Retina (tissue), 1 donor: ENCODE results near the gene IGSF3.
"Not testable (repeated sequence)": the region's sequence is repeated elsewhere in the genome, so short reads cannot be mapped to it uniquely, and the experiment has no call there.

Source experiments
- DNase-seq: peaks from one replicate; pipeline ENCODE4 v3.0.0-alpha.2; 2016

Gene IGSF3

GRCh38 chr1:116595065-116595840 lies 72.3 kb downstream of the IGSF3 start:
- not testable (repeated sequence) for DNase-seq

- not testable (repeated sequence) for DNase-seq
Observed at GRCh38 chr1:116593977-116594376, 73.6 kb downstream of the IGSF3 start.

- DNase-seq: not testable (repeated sequence)
Observed at GRCh38 chr1:116593401-116593800, 74.1 kb downstream of the IGSF3 start.

- DNase-seq: not testable (repeated sequence)
Observed at GRCh38 chr1:116591951-116592605, 75.5 kb downstream of the IGSF3 start.

- DNase-seq: not testable (repeated sequence)
Observed at GRCh38 chr1:116591006-116591950, 76.3 kb downstream of the IGSF3 start.

- DNase-seq: not testable (repeated sequence)
Observed at GRCh38 chr1:116590359-116591005, 77.1 kb downstream of the IGSF3 start.

- not testable (repeated sequence) for DNase-seq
Observed at GRCh38 chr1:116589101-116589735, 78.3 kb downstream of the IGSF3 start.

- no peak for DNase-seq
Observed at GRCh38 chr1:116587501-116588227, 79.9 kb downstream of the IGSF3 start.

- DNase-seq: no peak
Observed at GRCh38 chr1:116586741-116587143, 80.8 kb downstream of the IGSF3 start.

GRCh38 chr1:116585886-116586285 lies 81.6 kb downstream of the IGSF3 start:
- no peak for DNase-seq

GRCh38 chr1:116581323-116581885 lies 86.1 kb downstream of the IGSF3 start:
- DNase-seq: no peak

GRCh38 chr1:116580446-116581322 lies 86.8 kb downstream of the IGSF3 start:
- no peak for DNase-seq

GRCh38 chr1:116579259-116579875 lies 88.2 kb downstream of the IGSF3 start:
- DNase-seq: no peak

GRCh38 chr1:116578581-116578980 lies 89.0 kb downstream of the IGSF3 start:
- DNase-seq: no peak

GRCh38 chr1:116577759-116578314 lies 89.7 kb downstream of the IGSF3 start:
- DNase-seq: no peak

GRCh38 chr1:116574581-116575291 lies 92.8 kb downstream of the IGSF3 start:
- peak; percentile 68 for DNase-seq

GRCh38 chr1:116573431-116574095 lies 94.0 kb downstream of the IGSF3 start:
- DNase-seq: no peak
